ENCODE data around the gene ERI3. TPM values are rescaled to one million over a fixed set of nuclear protein-coding genes. Genes with fewer than 3 reads are reported as not detected.

The ERI3 gene
- total and polyA plus RNA-seq, 9 of the 15 experiments (the other 6 are each of a cell fraction or from before 2014, with no cell fraction given): 47.8 to 93.4 (median 67.2) TPM

GRCh38 chr1:44213222-44214112, 141.6 kb downstream of the ERI3 start, which contains the start of gene DMAP1 (continued):
- TF ChIP-seq CHD7 (IDR thresholded peaks at IDR 0.05; ENCODE audit: low read depth, low read length): peak; percentile 83
- TF ChIP-seq ZHX1 (conservative IDR thresholded peaks at IDR 0.05; ENCODE audit: low read length): 0 out of 2 replicates have a peak, but pooled peaks have one; percentile 61
- peak; percentile 31; the same call in 1 of the 2 replicates for TF ChIP-seq MTA1 (IDR thresholded peaks at IDR 0.05; ENCODE audit: borderline replicate concordance)
- TF ChIP-seq ZNF830 (CRISPR knock-in tag; IDR thresholded peaks at IDR 0.05): peak; percentile 60; the same call in 1 of the 2 replicates
- TF ChIP-seq SRSF7 (optimal IDR thresholded peaks at IDR 0.05; ENCODE audit: low read depth, low read length): no peak
- TF ChIP-seq, protein P1, sequence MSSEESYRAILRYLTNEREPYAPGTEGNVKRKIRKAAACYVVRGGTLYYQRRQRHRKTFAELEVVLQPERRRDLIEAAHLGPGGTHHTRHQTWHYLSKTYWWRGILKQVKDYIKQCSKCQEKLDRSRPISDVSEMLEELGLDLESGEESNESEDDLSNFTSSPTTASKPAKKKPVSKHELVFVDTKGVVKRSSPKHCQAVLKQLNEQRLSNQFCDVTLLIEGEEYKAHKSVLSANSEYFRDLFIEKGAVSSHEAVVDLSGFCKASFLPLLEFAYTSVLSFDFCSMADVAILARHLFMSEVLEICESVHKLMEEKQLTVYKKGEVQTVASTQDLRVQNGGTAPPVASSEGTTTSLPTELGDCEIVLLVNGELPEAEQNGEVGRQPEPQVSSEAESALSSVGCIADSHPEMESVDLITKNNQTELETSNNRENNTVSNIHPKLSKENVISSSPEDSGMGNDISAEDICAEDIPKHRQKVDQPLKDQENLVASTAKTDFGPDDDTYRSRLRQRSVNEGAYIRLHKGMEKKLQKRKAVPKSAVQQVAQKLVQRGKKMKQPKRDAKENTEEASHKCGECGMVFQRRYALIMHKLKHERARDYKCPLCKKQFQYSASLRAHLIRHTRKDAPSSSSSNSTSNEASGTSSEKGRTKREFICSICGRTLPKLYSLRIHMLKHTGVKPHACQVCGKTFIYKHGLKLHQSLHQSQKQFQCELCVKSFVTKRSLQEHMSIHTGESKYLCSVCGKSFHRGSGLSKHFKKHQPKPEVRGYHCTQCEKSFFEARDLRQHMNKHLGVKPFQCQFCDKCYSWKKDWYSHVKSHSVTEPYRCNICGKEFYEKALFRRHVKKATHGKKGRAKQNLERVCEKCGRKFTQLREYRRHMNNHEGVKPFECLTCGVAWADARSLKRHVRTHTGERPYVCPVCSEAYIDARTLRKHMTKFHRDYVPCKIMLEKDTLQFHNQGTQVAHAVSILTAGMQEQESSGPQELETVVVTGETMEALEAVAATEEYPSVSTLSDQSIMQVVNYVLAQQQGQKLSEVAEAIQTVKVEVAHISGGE (CRISPR knock-in tag; IDR thresholded peaks at IDR 0.05): peak; percentile 100
- TF ChIP-seq PML (IDR thresholded peaks at IDR 0.05; ENCODE audit: low read length): peak; percentile 54; the same call in 1 of the 2 replicates
